HepG2 (cell line): ENCODE data around the gene CLIC1. TPM values are rescaled to one million over a fixed set of nuclear protein-coding genes. Genes with fewer than 3 reads are reported as not detected.
A peak's percentile ranks its signal among the peaks of the same experiment; 100 is the strongest.

Experiments
- CERS6 ChIP-seq: sonication (generic); formaldehyde crosslinking; IDR thresholded peaks from 2 replicates; pipeline ENCODE4 v1.5.0; 2020; ENCODE audit warnings: missing genetic modification reagents
- GABPA ChIP-seq, 2 experiments: IDR thresholded peaks; 2 replicates each; pipeline ENCODE4 v1.6.1; 2011 to 2016; ENCODE audit warnings: low read depth in 2 of 2, low read length in 1 of 2, missing biosample characterization in 1 of 2, missing genetic modification characterization in 1 of 2
- ISX ChIP-seq: sonication (generic); formaldehyde crosslinking; conservative IDR thresholded peaks from 2 replicates; pipeline ENCODE4 v1.5.0; 2020; ENCODE audit warnings: missing genetic modification reagents
- KLF13 ChIP-seq: sonication (generic); formaldehyde crosslinking; IDR thresholded peaks from 2 replicates; pipeline ENCODE4 v1.4.0; 2020; ENCODE audit warnings: mild to moderate bottlenecking, missing genetic modification reagents
- NCOR1 ChIP-seq: fragments of 200-600 bp; sonication (generic); IDR thresholded peaks from 2 replicates; pipeline ENCODE4 v1.7.0; 2017; ENCODE audit warnings: antibody characterized with exemption, low read length, borderline replicate concordance
- POGK ChIP-seq: sonication (generic); formaldehyde crosslinking; conservative IDR thresholded peaks from 2 replicates; pipeline ENCODE4 v1.8.0; 2022; ENCODE audit warnings: mild to moderate bottlenecking, moderate library complexity, missing genetic modification reagents
- PREB ChIP-seq: sonication (generic); formaldehyde crosslinking; IDR thresholded peaks from 2 replicates; pipeline ENCODE4 v1.4.0; 2020; ENCODE audit warnings: missing genetic modification reagents
- REL ChIP-seq: sonication (generic); formaldehyde crosslinking; conservative IDR thresholded peaks from 2 replicates; pipeline ENCODE4 v1.8.0; 2022; ENCODE audit warnings: mild to moderate bottlenecking, missing genetic modification reagents, moderate library complexity
- ZMYM3 ChIP-seq: sonication (generic); formaldehyde crosslinking; IDR thresholded peaks from 2 replicates; pipeline ENCODE4 v1.5.1; 2020; ENCODE audit warnings: mild to moderate bottlenecking, missing genetic modification reagents
- ZNF101 ChIP-seq: sonication (generic); formaldehyde crosslinking; IDR thresholded peaks from 2 replicates; pipeline ENCODE4 v1.4.0; 2020; ENCODE audit warnings: mild to moderate bottlenecking, low read depth, missing genetic modification reagents, borderline replicate concordance
- ZNF274 ChIP-seq: sonication (generic); formaldehyde crosslinking; IDR thresholded peaks from 2 replicates; pipeline ENCODE4 v1.5.1; 2020; ENCODE audit warnings: mild to moderate bottlenecking, missing genetic modification reagents
- ZNF562 ChIP-seq: sonication (generic); formaldehyde crosslinking; IDR thresholded peaks from 2 replicates; pipeline ENCODE4 v1.8.0; 2022; ENCODE audit warnings: missing genetic modification reagents, borderline replicate concordance
- ZNF703 ChIP-seq: sonication (generic); formaldehyde crosslinking; IDR thresholded peaks from 2 replicates; pipeline ENCODE4 v1.5.1; 2020; ENCODE audit warnings: missing genetic modification reagents, mild to moderate bottlenecking, moderate library complexity, borderline replicate concordance
- ZNF780A ChIP-seq: sonication (generic); formaldehyde crosslinking; IDR thresholded peaks from 2 replicates; pipeline ENCODE4 v1.8.0; 2022; ENCODE audit warnings: mild to moderate bottlenecking, missing genetic modification reagents, moderate library complexity
- ZUFSP ChIP-seq: sonication (generic); formaldehyde crosslinking; IDR thresholded peaks from 2 replicates; pipeline ENCODE4 v1.9.0; 2021; ENCODE audit warnings: missing genetic modification reagents, mild to moderate bottlenecking, borderline replicate concordance
- polyA plus RNA-seq, 8 experiments: library from polyadenylated mRNA; depleted of rRNA in 3 of 8; stranded (reverse) in 7 of 8; unstranded in 1 of 8; fragments of >200 nt; fragmentation: Illumina TruSeq in 4 of 8; extraction: Trizol in 4 of 8; gene quantifications; 2 replicates each; pipeline versions ENCODE4 v1.2.1 to v1.2.3, GENCODE V29; 2011 to 2016; ENCODE audit warnings: low read depth in 4 of 8, missing spikeins in 1 of 8, mixed read lengths in 1 of 8; ENCODE audit not compliant: insufficient read depth in 1 of 8
- total RNA-seq, 5 experiments: library from RNA; depleted of rRNA; stranded (reverse); fragments of >200 nt; fragmentation: Illumina TruSeq; extraction: Trizol; gene quantifications; 2 replicates each; pipeline ENCODE4 v1.2.3, GENCODE V29; 2016; ENCODE audit warnings: low read depth in 1 of 5
- TF ChIP-seq, protein P1 (sequence below): sonication (generic); formaldehyde crosslinking; IDR thresholded peaks from 2 replicates; pipeline ENCODE4 v1.4.0; 2020; ENCODE audit warnings: mild to moderate bottlenecking, missing genetic modification reagents
- TF ChIP-seq, protein P2 (sequence below): sonication (generic); formaldehyde crosslinking; IDR thresholded peaks from 2 replicates; pipeline ENCODE4 v1.4.0; 2020; ENCODE audit warnings: mild to moderate bottlenecking, missing genetic modification reagents
- TF ChIP-seq, protein P3 (sequence below): sonication (generic); formaldehyde crosslinking; IDR thresholded peaks from 2 replicates; pipeline ENCODE4 v1.4.0; 2020; ENCODE audit warnings: missing genetic modification reagents, low read depth, mild to moderate bottlenecking, borderline replicate concordance

Gene CLIC1
- total and polyA plus RNA-seq, 2 of the 13 experiments (the other 11 are each of a cell fraction or from before 2014, with no cell fraction given): 602 to 891 TPM

- TF ChIP-seq PREB (CRISPR knock-in tag) (peak; percentile 94; the same call in 1 of the 2 replicates), ZNF703 (CRISPR knock-in tag) (no peak; the same call in none of the 2 replicates), KLF13 (0 out of 2 replicates have a peak, but pooled peaks have one; percentile 72), ZNF562 (CRISPR knock-in tag) (peak; percentile 96), ZMYM3 (CRISPR knock-in tag) (no peak; the same call in 1 of the 2 replicates), ZNF780A (CRISPR knock-in tag) (no peak; the same call in 1 of the 2 replicates), ZNF101 (CRISPR knock-in tag) (peak; percentile 91; the same call in 1 of the 2 replicates), GABPA (IDR thresholded peaks at IDR 0.05; ENCODE audit: low read depth, low read length) (no peak), GABPA (CRISPR knock-in tag; IDR thresholded peaks at IDR 0.05; ENCODE audit: low read depth) (peak; percentile 60), POGK (CRISPR knock-in tag) (peak; percentile 93; the same call in 1 of the 2 replicates), ZNF274 (peak; percentile 99), REL (CRISPR knock-in tag) (peak; percentile 100), ZUFSP (CRISPR knock-in tag) (no peak), NCOR1 (peak; percentile 98), ISX (CRISPR knock-in tag) (0 out of 2 replicates have a peak, but pooled peaks have one; percentile 81), CERS6 (CRISPR knock-in tag) (peak; percentile 89; the same call in 1 of the 2 replicates)
- TF ChIP-seq, protein P1, sequence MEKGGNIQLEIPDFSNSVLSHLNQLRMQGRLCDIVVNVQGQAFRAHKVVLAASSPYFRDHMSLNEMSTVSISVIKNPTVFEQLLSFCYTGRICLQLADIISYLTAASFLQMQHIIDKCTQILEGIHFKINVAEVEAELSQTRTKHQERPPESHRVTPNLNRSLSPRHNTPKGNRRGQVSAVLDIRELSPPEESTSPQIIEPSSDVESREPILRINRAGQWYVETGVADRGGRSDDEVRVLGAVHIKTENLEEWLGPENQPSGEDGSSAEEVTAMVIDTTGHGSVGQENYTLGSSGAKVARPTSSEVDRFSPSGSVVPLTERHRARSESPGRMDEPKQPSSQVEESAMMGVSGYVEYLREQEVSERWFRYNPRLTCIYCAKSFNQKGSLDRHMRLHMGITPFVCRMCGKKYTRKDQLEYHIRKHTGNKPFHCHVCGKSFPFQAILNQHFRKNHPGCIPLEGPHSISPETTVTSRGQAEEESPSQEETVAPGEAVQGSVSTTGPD (CRISPR knock-in tag): peak; percentile 70
- TF ChIP-seq, protein P2, sequence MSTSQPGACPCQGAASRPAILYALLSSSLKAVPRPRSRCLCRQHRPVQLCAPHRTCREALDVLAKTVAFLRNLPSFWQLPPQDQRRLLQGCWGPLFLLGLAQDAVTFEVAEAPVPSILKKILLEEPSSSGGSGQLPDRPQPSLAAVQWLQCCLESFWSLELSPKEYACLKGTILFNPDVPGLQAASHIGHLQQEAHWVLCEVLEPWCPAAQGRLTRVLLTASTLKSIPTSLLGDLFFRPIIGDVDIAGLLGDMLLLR (CRISPR knock-in tag): peak; percentile 97
- TF ChIP-seq, protein P3, sequence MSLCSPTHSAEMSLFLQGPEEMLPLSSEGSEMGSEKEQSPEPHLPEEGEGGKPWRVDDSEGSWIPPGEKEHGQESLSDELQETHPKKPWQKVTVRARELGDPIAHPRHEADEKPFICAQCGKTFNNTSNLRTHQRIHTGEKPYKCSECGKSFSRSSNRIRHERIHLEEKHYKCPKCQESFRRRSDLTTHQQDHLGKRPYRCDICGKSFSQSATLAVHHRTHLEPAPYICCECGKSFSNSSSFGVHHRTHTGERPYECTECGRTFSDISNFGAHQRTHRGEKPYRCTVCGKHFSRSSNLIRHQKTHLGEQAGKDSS: peak; percentile 96
Measured at GRCh38 chr6:31739639-31740396, 3.5 kb upstream of the CLIC1 start, which contains the start of gene MSH5 (continued).
